DOHH2 (cell line): ENCODE results near the gene AATF.

ENCODE experiments used
- CTCF ChIP-seq: fragments of 200-600 bp; sonication (generic); IDR thresholded peaks from one replicate; pipeline ENCODE4 v1.5.1; 2014; ENCODE audit warnings: antibody characterized with exemption, mild to moderate bottlenecking, low read depth, low read length; ENCODE audit not compliant: poor library complexity, severe bottlenecking
- EZH2phosphoT487 ChIP-seq: fragments of 200-600 bp; sonication (generic); IDR thresholded peaks from 2 replicates; pipeline ENCODE4 v1.6.1; 2017; ENCODE audit warnings: borderline replicate concordance, mild to moderate bottlenecking, antibody characterized with exemption, low read length, moderate library complexity, mixed read lengths

- no peak for TF ChIP-seq CTCF
- TF ChIP-seq EZH2phosphoT487 = no peak
Measured at GRCh38 chr17:37019741-37020129, 71.0 kb downstream of the AATF start.
